ENCODE results near the gene ERFL.
A peak's percentile ranks its signal among the peaks of the same experiment; 100 is the strongest.

The ERFL gene

GRCh38 chr19:41928221-41928683 lies at the start of gene ERFL:
ERFL (minus strand) TSS chr19:41928449; CDS start chr19:41912919, 15,530 bp downstream.
- DNase-seq, result no peak

DNA sequence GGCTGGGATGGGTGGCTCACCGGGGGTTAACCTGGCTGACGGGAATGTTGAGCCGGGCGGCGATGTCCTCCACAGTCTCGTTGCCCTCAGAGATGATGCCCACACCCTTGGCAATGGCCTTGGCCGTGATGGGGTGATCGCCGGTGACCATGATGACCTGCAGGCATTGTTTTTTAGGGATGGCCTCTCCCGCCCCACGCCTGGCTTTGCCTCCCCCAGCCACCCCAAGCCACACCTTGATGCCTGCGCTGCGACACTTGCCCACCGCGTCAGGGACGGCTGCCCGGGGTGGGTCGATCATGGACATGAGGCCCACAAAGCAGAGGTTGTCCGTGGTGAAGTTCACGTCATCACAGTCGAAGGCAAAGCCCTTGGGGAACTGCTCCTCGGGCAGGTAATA lies 49.7 kb upstream of the ERFL start:
- DNase-seq, result no peak

DNA sequence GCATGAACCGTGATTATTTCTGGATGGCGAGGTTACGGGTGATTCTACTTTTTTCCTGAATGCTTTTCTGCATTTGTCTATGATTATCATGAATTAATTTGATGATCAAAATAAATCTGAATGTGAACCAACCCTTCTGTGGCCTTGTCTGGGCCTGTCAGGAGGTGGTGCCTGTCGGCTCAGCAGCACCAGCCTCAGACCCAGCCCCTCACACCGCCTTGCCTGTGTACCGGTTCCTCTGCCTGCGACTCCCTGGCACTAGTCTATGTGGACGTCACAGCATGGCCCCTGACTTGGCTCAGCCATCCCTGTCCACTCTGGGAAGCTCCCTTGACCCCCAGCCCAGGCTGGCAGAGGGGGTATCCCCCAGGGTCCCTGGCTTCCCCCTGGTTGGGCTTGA lies 46.4 kb upstream of the ERFL start:
- no peak for DNase-seq

DNA sequence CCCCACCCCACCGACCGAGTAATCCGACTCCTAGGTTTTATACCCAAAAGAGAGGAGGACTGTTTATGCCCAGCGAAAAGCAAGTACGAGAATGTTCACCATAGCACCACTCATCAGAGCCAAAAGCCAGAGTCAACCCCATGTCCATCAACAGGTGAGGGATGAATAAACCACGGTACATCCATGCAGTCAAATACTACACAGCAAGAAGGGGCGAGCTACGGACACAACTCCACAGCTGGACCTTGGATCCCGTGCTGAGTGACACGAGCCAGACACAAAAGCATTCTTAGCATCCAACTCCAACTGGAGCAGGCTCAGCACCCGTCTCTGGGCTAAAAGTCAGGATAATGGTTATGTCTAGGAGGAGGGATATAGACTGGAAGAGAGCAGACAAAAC lies 43.1 kb upstream of the ERFL start:
- DNase-seq, result no peak

DNA sequence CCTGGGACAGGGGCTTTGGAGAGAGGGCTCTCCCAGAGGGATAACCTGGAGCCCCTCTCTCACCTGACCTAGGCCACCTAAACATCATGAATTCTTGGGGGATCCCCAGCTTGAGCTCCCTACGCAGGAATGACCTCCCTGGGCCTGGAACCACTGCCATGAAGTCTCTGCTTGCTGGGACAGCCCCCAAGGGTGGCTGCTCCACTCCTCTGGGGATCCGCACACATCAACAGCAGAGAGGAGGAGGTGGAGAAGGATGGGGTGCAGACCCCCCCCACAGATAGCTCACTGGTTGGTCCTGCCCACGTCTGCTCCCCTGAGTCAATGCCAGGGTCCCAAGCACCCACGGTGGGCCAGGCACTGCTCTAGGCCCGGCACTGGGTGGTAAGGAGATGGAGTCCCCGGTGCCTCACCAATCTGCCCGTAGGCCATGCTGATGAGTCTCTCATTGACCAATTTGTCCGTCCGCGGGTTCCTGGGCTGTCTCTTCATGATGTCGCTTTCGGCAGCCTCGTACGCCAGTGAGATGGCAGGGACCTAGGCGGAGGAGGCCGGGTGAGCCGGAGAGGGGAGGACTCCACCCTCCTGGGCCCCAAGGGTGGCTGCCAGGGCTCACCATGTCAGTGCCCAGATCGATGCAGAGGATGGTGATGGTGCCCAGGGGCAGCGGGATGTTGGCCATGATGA lies 41.7 kb upstream of the ERFL start:
- no peak for DNase-seq

DNA sequence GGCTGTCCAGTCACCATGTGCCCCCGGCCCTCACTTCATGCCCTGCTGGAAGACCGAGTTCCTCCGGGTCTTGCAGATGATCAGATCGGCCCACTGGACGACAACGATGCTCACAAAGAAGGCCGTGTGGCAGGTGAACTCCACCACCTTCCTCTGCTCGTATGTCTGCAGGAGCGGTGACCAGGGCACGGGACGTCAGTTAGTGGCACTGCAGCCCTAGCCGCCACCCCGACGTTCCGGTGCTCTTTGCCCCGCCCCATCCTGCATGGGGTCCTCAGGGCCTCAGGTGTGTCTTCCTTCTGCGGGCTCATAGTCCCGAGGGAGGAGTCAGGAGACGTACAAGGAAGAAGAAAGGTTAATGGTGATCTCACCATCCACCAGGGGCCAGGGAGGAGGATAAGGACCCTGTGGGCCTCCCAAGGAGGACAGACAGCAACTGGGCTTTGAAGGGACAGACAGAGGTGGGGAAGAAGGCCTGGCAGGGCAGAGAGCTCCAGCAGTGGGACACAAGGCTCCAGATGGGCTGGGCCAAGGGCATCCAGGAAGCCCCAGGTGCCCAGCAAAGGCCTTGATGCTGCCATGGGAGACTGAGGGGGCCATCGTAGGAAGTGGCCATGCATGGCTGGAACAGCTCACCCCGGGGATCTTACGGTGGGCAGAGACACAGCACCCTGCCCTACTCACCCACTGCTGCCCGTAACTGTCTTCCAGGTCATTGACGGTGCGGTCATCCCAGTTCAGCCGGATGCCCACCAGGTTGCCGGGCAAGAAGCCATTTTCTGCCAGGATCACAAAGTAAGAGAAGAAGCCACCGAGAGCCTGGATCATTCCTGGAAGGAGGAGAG lies 40.7 kb upstream of the ERFL start:
- DNase-seq, result no peak

DNA sequence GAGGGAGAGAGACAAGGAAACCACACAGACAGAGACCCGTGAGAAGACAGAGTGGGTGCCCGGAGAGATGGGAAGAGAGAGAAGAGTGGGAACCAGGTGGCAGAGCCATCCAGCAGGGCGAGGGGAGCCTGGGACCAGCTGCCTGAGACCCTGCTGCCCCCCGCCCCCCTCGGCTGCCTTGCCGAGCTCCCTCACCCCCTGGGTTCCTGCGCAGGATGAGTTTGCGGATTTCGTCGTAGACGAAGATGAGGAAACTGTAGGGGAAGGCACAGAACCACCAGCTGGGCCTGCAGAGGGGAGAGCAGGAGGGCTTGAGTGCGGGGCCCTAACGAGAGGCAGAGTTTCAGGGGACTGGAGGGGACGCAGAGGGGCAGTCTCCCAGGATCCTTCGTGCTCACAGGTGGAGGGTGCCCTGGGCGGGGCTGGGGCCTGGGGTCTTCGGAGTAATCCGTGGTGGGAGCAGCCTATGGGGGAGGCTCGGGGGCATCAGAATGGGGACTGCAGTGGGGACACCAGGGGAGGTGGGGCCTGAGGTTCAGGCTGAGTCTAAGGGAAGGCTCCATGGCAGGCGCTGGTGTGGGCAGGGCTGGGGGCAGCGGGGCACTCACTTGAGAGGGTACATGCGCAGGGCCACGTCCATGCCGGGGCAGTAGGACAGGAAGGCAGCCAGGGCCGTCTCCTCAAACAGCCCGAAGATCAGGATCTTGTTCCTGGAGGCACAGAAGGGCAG lies 39.0 kb upstream of the ERFL start:
- no peak for DNase-seq

DNA sequence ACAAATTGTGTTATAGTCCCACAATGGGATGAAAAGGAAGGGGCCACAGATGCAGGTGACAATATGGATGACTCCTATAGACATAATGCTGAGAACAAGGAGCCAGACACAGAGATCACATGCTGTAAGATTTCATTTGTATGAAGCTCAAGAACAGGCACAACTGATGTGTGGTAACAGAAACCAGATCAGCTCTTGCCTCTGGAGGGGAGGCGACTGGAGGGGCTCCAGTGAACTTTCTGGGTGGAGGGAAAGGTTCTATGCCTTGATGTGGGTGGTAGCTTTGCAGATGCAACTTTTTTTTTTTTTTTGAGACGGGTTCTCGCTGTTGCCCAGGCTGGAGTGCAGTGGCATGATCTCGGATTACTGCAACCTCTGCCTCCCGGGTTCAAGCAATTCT lies 36.9 kb upstream of the ERFL start:
- DNase-seq, result no peak

DNA sequence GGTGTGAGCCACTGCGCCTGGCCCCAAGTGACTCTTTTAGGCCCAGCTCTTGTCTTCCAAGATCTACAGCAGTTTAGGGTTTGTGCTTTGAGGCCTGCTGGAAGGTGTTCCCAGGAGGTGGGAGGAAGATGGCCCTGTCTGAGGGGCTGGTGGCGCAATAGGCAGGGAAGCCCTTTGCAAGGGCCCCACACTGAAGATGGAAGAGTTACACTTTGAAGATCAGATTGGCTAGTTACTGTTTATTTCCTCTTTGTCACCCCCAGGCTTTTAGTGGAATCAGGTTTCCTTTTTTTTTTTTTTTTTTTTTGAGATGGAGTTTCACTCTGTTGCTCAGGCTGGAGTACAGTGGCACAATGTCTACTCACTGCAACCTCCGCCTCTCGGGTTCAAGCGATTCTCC lies 32.7 kb upstream of the ERFL start:
- no peak for DNase-seq

DNA sequence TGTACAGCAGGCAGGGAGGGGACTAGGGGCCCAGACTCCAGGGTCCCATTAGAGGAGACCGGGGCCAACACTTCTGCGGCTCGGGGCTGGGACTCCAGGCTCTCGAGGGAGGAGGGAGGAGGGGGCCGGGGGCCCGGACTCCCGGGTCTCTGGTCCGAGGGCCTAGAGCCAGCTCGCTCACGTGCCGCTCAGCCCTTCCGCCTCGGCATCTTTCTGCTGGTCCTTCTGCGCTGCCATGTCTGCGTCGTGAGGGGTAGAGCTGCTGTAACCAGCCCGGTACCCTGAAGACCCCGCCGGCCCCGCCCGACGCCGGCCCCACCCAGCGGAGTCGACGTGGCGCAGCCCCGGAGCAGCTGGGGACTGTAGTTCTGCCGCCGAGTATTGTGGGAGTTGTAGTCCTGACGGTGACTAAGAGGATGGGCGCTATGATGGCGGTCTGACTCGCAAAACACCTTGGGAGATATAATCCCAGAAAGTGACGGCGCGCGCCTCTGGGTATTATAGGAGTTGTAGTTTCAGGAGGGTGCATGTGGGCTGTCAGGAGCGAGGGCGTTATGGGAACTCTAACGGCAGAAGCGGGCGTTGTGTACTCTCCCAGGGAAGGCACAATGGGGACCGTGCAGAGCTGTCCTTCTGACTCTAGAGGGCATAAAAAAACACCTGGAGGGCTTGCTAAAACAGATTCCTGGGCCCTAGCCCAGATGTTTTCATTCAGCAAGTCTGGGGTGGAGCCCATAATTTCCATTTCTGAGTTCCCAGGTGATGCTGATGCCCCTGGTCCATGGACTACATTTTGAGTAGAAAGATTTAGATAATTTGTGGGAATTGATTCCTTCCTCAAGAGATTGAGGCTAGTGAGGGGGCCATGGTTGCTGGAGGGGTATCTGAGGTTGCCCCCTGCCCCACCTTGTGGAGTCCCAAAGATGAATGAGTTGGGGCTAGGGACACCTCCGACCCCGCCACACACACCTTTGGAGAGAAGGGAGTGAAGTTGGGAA lies 31.1 kb upstream of the ERFL start, which contains the start of gene RABAC1:
RABAC1 (minus strand) TSS at position 266 of the 998 bp plus-strand sequence; CDS start at position 237, 29 bp downstream.
- peak; percentile 90 for DNase-seq

DNA sequence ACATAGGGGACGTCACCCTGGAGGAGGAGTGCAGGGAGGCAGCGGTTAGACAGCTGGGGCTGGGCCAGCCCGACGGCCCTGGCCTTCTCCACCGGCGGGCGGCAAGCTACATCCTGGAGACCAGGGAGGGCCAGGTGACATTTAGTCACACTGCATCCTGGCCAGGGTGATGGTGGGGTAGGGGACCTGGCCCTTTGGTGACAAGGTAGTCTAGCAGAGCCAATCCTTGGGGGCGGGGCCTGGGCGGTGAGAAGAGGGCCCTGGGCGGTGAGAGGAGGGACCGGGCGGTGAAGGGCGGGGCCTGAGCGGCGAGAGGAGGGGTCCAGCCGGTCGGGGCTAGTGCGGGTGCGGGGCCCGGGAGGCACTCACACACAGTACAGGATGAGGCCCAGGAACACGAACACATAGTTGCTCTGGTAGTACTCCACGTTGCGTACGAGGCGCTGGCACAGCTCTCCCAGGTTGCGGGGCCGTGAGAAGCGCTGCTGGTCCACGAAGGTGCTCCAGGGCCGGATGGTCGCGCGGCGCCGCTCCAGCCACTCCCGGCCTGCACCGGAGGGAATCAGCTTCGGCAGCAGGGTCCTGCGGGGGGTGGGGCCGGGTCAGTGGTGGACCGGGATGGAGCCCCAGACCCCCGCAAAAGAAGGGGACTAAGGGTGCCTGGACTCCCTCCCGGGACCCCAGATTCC lies 30.3 kb upstream of the ERFL start:
- DNase-seq, result peak; percentile 87

GRCh38 chr19:41957838-41958366 lies 29.7 kb upstream of the ERFL start:
- DNase-seq, result peak; percentile 31

GRCh38 chr19:41957161-41957837 lies 29.1 kb upstream of the ERFL start:
- no peak for DNase-seq

GRCh38 chr19:41956621-41957020 lies 28.4 kb upstream of the ERFL start:
- no peak for DNase-seq

DNA sequence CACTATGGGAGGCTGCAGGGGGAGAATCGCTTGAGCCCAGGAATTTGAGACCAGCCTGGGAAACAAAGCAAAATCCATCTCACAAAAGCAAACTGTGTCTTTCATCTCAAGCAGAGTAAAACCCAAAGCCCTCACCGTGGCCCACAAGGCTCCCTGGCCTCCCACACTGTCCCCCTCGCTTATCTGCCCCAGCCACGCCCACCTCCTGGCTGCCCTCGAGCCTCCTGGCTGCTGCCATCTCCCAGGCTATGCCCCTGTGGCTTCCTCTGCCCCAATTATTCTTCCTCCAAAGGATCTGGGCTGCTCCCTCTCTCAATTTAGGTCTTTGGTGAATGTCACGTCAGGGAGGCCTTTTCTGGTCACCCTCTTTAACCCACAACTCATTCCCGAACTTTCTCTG lies 27.3 kb upstream of the ERFL start:
- DNase-seq, result no peak

DNA sequence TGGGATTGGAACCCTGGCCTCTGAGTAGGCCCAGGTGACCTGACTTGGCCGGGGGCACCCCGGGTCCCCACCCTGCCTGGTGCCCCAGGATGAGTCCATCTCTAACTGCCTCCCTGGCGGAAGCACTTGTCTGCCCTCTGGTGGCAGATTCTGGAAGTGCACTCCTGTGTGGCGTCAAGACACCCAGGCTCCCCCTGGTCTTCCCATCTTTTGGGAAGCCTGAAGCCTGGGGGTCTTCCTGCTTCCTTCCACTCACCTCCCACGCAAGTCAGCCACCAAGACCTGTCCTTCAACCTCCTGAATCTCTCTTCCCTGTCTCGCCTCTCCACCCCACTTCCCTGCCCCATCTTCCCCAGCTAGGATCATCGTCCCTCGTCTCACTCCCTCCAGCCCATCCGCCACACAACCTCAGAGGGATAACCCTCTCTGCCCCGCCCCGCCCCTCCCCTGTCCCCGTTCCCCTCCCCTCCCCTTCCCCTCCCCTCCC lies 23.5 kb upstream of the ERFL start:
- peak; percentile 86 for DNase-seq

GRCh38 chr19:41947091-41947490 lies 18.8 kb upstream of the ERFL start:
- DNase-seq, result no peak

DNA sequence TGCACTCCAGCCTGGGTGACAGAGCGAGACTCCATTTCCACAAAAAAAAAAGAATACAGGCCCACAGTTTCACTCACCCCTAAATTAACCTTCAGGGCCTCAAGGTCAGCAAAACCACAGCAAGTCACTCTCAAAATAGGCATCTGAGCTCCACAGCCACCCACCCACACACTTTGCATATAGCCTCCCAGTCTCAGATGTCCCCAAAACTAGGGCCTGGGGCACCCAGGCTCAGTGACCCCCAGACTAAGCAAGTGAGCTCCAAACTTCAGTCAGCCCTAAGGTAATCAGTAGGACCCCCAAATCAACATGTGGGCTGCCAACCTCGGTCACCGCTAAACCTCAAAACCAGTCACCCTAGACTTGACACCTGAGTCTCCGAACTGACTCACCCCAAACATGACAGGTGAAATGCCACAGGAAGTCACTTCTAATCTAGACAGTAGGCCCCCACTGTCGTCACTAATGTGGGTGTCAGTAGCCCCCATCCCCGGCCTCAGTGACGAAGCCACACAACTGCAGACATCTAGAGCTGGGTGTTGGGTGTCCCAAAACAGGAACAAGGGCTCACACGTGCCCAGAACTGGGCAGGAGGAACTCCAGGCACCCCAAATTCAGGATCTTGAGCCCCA lies 17.0 kb upstream of the ERFL start:
- peak; percentile 87 for DNase-seq

DNA sequence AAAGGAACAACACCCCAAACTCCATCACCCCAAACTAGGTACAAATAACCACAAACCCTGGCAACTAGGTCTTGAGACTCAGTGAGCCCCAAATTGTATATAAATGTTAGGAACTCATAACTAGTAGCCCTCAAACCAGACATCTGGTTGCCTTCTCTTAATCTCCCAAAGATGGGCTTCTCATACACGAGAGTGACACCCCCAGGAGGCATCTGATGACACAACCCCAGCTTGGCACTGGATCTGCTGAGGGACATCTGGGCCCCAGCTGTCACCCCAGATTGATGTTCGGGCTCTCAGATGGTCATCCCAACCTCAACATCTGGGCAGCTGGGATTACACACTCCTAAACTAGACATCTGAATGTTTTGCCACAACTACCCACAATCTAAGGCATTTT lies 16.1 kb upstream of the ERFL start:
- no peak for DNase-seq
